OCI-LY7 (cell line): Measurements from ENCODE around the gene SH2B2. TPM values are rescaled to one million over a fixed set of nuclear protein-coding genes. Genes with fewer than 3 reads are reported as not detected.

ENCODE experiments used
- BruUV-seq: library from RNA; stranded (reverse); fragments of 400-500 nt; replicated peaks from 2 replicates; lab custom pipeline; 2021; lab: Mats Ljungman, UMichigan
- CTCF ChIA-PET: fragments of 300-600 bp; sonication (Branson Sonifier 250); formaldehyde crosslinking; loops from one replicate; lab custom pipeline; 2022; ENCODE audit warnings: antibody characterized with exemption; ENCODE audit not compliant: unreplicated experiment; lab: Charles Lee
- POLR2A ChIA-PET: fragments of 300-600 bp; sonication (Branson Sonifier 250); formaldehyde crosslinking; loops from one replicate; lab custom pipeline; 2022; ENCODE audit warnings: antibody characterized with exemption; lab: Charles Lee
- DNase-seq: peaks from one replicate; pipeline ENCODE4 v3.0.0-alpha.2; 2015; ENCODE audit warnings: low spot score
- H2AFZ ChIP-seq: fragments of 200-600 bp; sonication (generic), shearing (Covaris generic); 2 replicates; pipeline ENCODE4 v1.6.1; 2014; ENCODE audit warnings: mild to moderate bottlenecking, antibody characterized with exemption, low read length, moderate library complexity
- H3K27ac ChIP-seq: fragments of 200-600 bp; sonication (generic); 2 replicates; pipeline ENCODE4 v1.5.1; 2014; ENCODE audit warnings: mixed run types, low read depth, mild to moderate bottlenecking, moderate library complexity, low read length, inconsistent platforms; ENCODE audit not compliant: poor library complexity, severe bottlenecking
- H3K36me3 ChIP-seq: fragments of 200-600 bp; sonication (generic); 2 replicates; pipeline ENCODE4 v1.6.1; 2014; ENCODE audit warnings: mild to moderate bottlenecking, antibody characterized with exemption, low read length, moderate library complexity, mixed read lengths; ENCODE audit not compliant: insufficient read depth
- H3K4me1 ChIP-seq: fragments of 200-600 bp; sonication (generic); 2 replicates; pipeline ENCODE4 v1.5.1; 2014; ENCODE audit warnings: mild to moderate bottlenecking, low read length; ENCODE audit not compliant: insufficient read depth, poor library complexity, severe bottlenecking
- H3K4me2 ChIP-seq: fragments of 200-600 bp; sonication (generic); 2 replicates; pipeline ENCODE4 v1.6.1; 2014; ENCODE audit warnings: mild to moderate bottlenecking, low read length
- H3K4me3 ChIP-seq: fragments of 200-600 bp; sonication (generic); 2 replicates; pipeline ENCODE4 v1.5.1; 2014; ENCODE audit warnings: mild to moderate bottlenecking, low read depth, low read length; ENCODE audit not compliant: poor library complexity, severe bottlenecking
- H3K79me2 ChIP-seq: fragments of 200-600 bp; sonication (generic); 2 replicates; pipeline ENCODE4 v1.6.1; 2016; ENCODE audit warnings: low read depth, mild to moderate bottlenecking, low read length, moderate library complexity, mixed read lengths; ENCODE audit not compliant: insufficient read depth
- H3K9me2 ChIP-seq: fragments of 200-600 bp; sonication (generic); 2 replicates; pipeline ENCODE4 v1.6.1; 2016; ENCODE audit warnings: mild to moderate bottlenecking, low read length, mixed read lengths; ENCODE audit not compliant: insufficient read depth
- H3K9me3 ChIP-seq: fragments of 200-600 bp; sonication (generic); 2 replicates; pipeline ENCODE4 v1.6.1; 2014; ENCODE audit warnings: mild to moderate bottlenecking, mixed run types, low read length, mixed read lengths
- H4K20me1 ChIP-seq: fragments of 200-600 bp; sonication (generic); 2 replicates; pipeline ENCODE4 v1.6.1; 2014; ENCODE audit warnings: mild to moderate bottlenecking, antibody characterized with exemption, low read length, moderate library complexity, mixed read lengths; ENCODE audit not compliant: insufficient read depth
- CTCF ChIP-seq: fragments of 200-600 bp; sonication (generic); conservative IDR thresholded peaks from 2 replicates; pipeline ENCODE4 v1.5.1; 2014; ENCODE audit warnings: mild to moderate bottlenecking, antibody characterized with exemption, low read length, moderate library complexity, mixed read lengths
- EZH2phosphoT487 ChIP-seq: fragments of 200-600 bp; sonication (generic); IDR thresholded peaks from 2 replicates; pipeline ENCODE4 v1.6.1; 2018; ENCODE audit warnings: low read depth, borderline replicate concordance, mild to moderate bottlenecking, mixed run types, antibody characterized with exemption, low read length, moderate library complexity, mixed read lengths
- intact Hi-C: fragments of 100-400 bp; cut with micrococcal nuclease; formaldehyde crosslinking; loops from one replicate; pipeline ENCODE4 v1.10.0; 2022; ENCODE audit not compliant: unreplicated experiment
- total RNA-seq, 2 experiments: library from RNA; depleted of rRNA in 1 of 2; stranded (reverse); fragments of >200 nt in 1 of 2; shearing (Covaris generic) in 1 of 2; gene quantifications; 2 replicates each; pipeline ENCODE4 v1.2.3, GENCODE V29; 2014 to 2022

SH2B2 gene
- total RNA-seq, 2 experiments from 2014 or later: 42.0 to 131 TPM

GRCh38 chr7:102272917-102273748 is 13.5 kb upstream of the SH2B2 start:
- H4K20me1 ChIP-seq: no peaks in the 10 kb centered on the region
- H3K36me3 ChIP-seq: no peaks in the 10 kb centered on the region
- intact Hi-C loops: loop anchor here (1.0 to 5.0 kb wide), 4 partner anchors 456 to 731 kb away; partner anchors contain the start of gene CUX1
- H3K4me2 ChIP-seq: no peak overlapping the region
- H3K4me1 ChIP-seq: peaks cover 22% of the 10 kb centered on the region
- no peak for TF ChIP-seq CTCF
- TF ChIP-seq EZH2phosphoT487: no peak
- DNase-seq: no peak
- ChIA-PET POLR2A (interaction anchor here (0.6 kb wide), 1 partner anchor 92 kb away, joined by 3 read pairs; no protein-coding TSS in a partner anchor), CTCF (interaction anchor here (0.6 kb wide), 1 partner anchor 398 kb away, joined by 3 read pairs; no protein-coding TSS in a partner anchor)
- no TSS peak for BruUV-seq
- H3K79me2 ChIP-seq: no peaks in the 10 kb centered on the region
- H3K27ac ChIP-seq: no peak overlapping the region
- no peaks in the 10 kb centered on the region for H3K9me3 ChIP-seq
- H3K9me2 ChIP-seq: no peaks in the 10 kb centered on the region
- no peak overlapping the region for H2AFZ ChIP-seq
- H3K4me3 ChIP-seq: no peak overlapping the region

DNA sequence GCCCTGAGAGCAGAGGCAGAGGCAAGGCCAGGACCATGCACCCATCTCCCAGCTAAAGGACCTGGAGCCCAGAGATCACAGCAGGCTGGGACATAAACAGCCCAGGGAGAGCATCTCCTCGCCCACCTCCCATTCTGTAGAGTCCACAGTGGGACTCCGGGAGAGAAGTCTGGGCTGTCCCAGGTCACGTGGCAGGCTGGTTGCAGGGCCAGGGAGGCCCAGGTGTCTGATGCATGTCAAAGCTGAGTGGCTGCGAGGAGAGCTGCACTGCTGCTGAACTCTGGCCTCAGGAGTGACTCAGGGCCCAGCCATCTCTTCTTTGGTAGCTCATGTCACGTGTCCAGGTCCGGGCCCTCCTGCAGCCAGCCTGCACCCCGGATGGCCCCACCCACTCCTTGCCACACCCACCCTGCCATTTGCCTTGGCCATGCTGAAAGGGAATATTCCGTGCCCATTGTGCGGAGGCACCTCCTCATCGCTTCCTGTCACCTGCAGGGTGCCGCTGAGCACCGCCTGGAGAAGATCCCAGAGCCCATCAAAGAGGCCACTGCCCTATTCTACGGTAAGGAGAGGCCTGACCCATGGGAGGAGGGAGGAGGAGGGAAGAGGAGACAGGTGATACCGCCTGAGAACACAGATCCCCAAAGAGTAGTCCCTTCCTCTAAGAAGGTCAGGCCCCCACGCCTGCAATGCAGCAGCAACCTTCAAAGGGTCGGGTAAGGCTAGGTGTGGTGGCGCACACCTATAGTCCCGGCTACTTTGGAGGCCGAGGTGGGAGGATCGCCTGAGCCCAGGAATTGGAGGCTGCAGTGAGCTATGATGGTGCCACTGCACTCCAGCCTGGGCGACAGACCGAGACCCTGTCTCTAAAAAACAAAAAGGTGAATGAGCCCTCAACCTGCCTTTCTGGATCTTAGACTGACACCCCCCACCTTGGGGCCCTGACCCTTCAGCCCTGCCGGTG is 12.6 kb upstream of the SH2B2 start:
- POLR2A ChIA-PET: no interaction called here
- TF ChIP-seq CTCF: no peak
- TF ChIP-seq EZH2phosphoT487: no peak
- no peaks in the 10 kb centered on the region for H3K9me2 ChIP-seq
- CTCF ChIA-PET: interaction anchor here (1.0 kb wide), 1 partner anchor 585 kb away, joined by 3 read pairs; no protein-coding TSS in a partner anchor
- BruUV-seq: no TSS peak
- no peak overlapping the region for H2AFZ ChIP-seq
- no peak overlapping the region for H3K27ac ChIP-seq
- no peaks in the 10 kb centered on the region for H3K36me3 ChIP-seq
- H3K9me3 ChIP-seq: no peaks in the 10 kb centered on the region
- intact Hi-C loops: loop anchor here (5.0 kb wide), 2 partner anchors 457 to 587 kb away; partner anchors contain the start of gene CUX1
- H3K79me2 ChIP-seq: no peaks in the 10 kb centered on the region
- no peak overlapping the region for H3K4me3 ChIP-seq
- peak; percentile 29 for DNase-seq
- no peaks in the 10 kb centered on the region for H4K20me1 ChIP-seq
- no peak overlapping the region for H3K4me2 ChIP-seq
- peaks cover 30% of the 10 kb centered on the region for H3K4me1 ChIP-seq
